WERI-Rb-1 (cell line): ENCODE measurements around the gene CLTA.
A peak's percentile ranks its signal among the peaks of the same experiment; 100 is the strongest.

Experiments used
- DNase-seq: peaks from one replicate; pipeline ENCODE4 v3.0.0-alpha.2; 2020
- H3K27ac ChIP-seq: fragments of 250-450 bp; sonication (Bioruptor Pico); 2 replicates; pipeline ENCODE4 v1.5.1; 2020; ENCODE audit warnings: mild to moderate bottlenecking, moderate library complexity
- H3K27me3 ChIP-seq: fragments of 250-450 bp; sonication (Bioruptor Pico); 2 replicates; pipeline ENCODE4 v1.5.1; 2021; ENCODE audit warnings: mild to moderate bottlenecking, low read depth, moderate library complexity; ENCODE audit not compliant: insufficient read depth, severe bottlenecking
- H3K36me3 ChIP-seq: fragments of 250-450 bp; sonication (Bioruptor Pico); 2 replicates; pipeline ENCODE4 v1.5.1; 2020; ENCODE audit warnings: mild to moderate bottlenecking, moderate library complexity
- H3K4me3 ChIP-seq: 2 replicates; pipeline ENCODE4 v1.5.1; 2011; ENCODE audit warnings: low read depth, mild to moderate bottlenecking, control low read depth, low read length
- H3K9me3 ChIP-seq: fragments of 250-450 bp; sonication (Bioruptor Pico); 2 replicates; pipeline ENCODE4 v1.5.1; 2021; ENCODE audit warnings: mild to moderate bottlenecking, moderate library complexity; ENCODE audit not compliant: severe bottlenecking
- CTCF ChIP-seq: IDR thresholded peaks from 2 replicates; pipeline ENCODE4 v1.5.1; 2011; ENCODE audit warnings: low read depth, mild to moderate bottlenecking, control low read depth, inconsistent platforms, low read length

CLTA gene

GRCh38 chr9:36258996-36259533 lies 68.3 kb downstream of the CLTA start:
- no peak for TF ChIP-seq CTCF
- H3K4me3 ChIP-seq = peak overlapping the region; percentile 90
- H3K9me3 ChIP-seq = no peaks in the 10 kb centered on the region
- peaks cover 7% of the 10 kb centered on the region for H3K36me3 ChIP-seq
- no peaks in the 10 kb centered on the region for H3K27me3 ChIP-seq
- H3K27ac ChIP-seq = peak overlapping the region; percentile 72
- no peak for DNase-seq
